Fibroblast of mammary gland (primary cell): Measurements from ENCODE around the gene EVA1B.

ENCODE experiments used
- DNase-seq: peaks from one replicate; pipeline ENCODE4 v3.0.0-alpha.2; 2010; ENCODE audit warnings: low read depth
- H3K4me3 ChIP-seq: 2 replicates; pipeline ENCODE4 v1.5.1; 2011; ENCODE audit warnings: low read depth, mild to moderate bottlenecking, low read length, moderate library complexity; ENCODE audit not compliant: control insufficient read depth
- CTCF ChIP-seq: conservative IDR thresholded peaks from 2 replicates; pipeline ENCODE4 v1.5.1; 2011; ENCODE audit warnings: low read depth, low read length, inconsistent platforms; ENCODE audit not compliant: control insufficient read depth, insufficient read depth

Gene EVA1B

GRCh38 chr1:36320767-36321118 lies 2.7 kb downstream of the EVA1B start:
- no peak for TF ChIP-seq CTCF
- H3K4me3 ChIP-seq = peak overlapping the region; percentile 45
- DNase-seq = no peak

GRCh38 chr1:36320291-36320761 lies 3.1 kb downstream of the EVA1B start:
- DNase-seq = no peak
- peak overlapping the region; percentile 45 for H3K4me3 ChIP-seq
- no peak for TF ChIP-seq CTCF

- DNase-seq = no peak
- no peak overlapping the region for H3K4me3 ChIP-seq
- TF ChIP-seq CTCF = no peak
Measured at GRCh38 chr1:36309397-36309796, 14.0 kb downstream of the EVA1B start.

GRCh38 chr1:36307601-36308330 lies 15.7 kb downstream of the EVA1B start:
- no peak for TF ChIP-seq CTCF
- DNase-seq = no peak
- H3K4me3 ChIP-seq = peak overlapping the region; percentile 56

GRCh38 chr1:36306902-36307456 lies 16.5 kb downstream of the EVA1B start:
- TF ChIP-seq CTCF = no peak
- peak overlapping the region; percentile 56 for H3K4me3 ChIP-seq
- peak; percentile 86 for DNase-seq

GRCh38 chr1:36306210-36306901 lies 17.1 kb downstream of the EVA1B start, which contains the start of gene SH3D21:
SH3D21 (plus strand) TSS chr1:36306368; CDS start chr1:36306421, 53 bp downstream.
- DNase-seq = peak; percentile 28
- peak within 1 kb of the TSS; percentile 56 for H3K4me3 ChIP-seq
- no peak for TF ChIP-seq CTCF

- H3K4me3 ChIP-seq = no peak overlapping the region
- no peak for DNase-seq
- TF ChIP-seq CTCF = no peak
Measured at GRCh38 chr1:36305915-36306209, 17.6 kb downstream of the EVA1B start.
